ENCODE measurements around the gene AHRR.

- TF ChIP-seq CTCF (IDR thresholded peaks at IDR 0.05) (no peak), POLR2A (IDR thresholded peaks at IDR 0.05) (no peak)
These were observed 110.8 kb downstream of the AHRR start for GRCh38 chr5:432201-432927.

Measured in sigmoid colon (tissue), 3 donors.